SK-N-MC (cell line): ENCODE data around the gene P4HA2.

Source experiments
- DNase-seq: peaks from one replicate; pipeline ENCODE4 v3.0.0-alpha.2; 2011; ENCODE audit warnings: low read depth, low spot score
- H3K27ac ChIP-seq: fragments of 200-600 bp; sonication (generic); 2 replicates; pipeline ENCODE4 v1.5.1; 2016; ENCODE audit warnings: mixed run types
- H3K36me3 ChIP-seq: fragments of 200-600 bp; sonication (generic); 2 replicates; pipeline ENCODE4 v1.6.1; 2017; ENCODE audit warnings: antibody characterized with exemption, low read length, mixed read lengths; ENCODE audit not compliant: insufficient read depth
- H3K4me3 ChIP-seq: fragments of 200-600 bp; sonication (generic); 2 replicates; pipeline ENCODE4 v1.5.1; 2016
- H3K9ac ChIP-seq: fragments of 200-600 bp; sonication (generic); 2 replicates; pipeline ENCODE4 v1.8.0; 2017; ENCODE audit warnings: mixed run types, mixed read lengths; ENCODE audit not compliant: insufficient read length
- H3K9me3 ChIP-seq: fragments of 200-600 bp; sonication (generic); 2 replicates; pipeline ENCODE4 v1.6.1; 2017; ENCODE audit warnings: low read depth, mild to moderate bottlenecking, antibody characterized with exemption, low read length, moderate library complexity, mixed read lengths
- EZH2 ChIP-seq: fragments of 200-600 bp; sonication (generic); IDR thresholded peaks from one replicate; pipeline ENCODE4 v1.6.1; 2017; ENCODE audit warnings: antibody characterized with exemption
- FOXP2 ChIP-seq: optimal IDR thresholded peaks from 2 replicates; pipeline ENCODE3; 2011; ENCODE audit warnings: mild to moderate bottlenecking, moderate library complexity; ENCODE audit not compliant: insufficient read depth; ENCODE audit errors: extremely low read length, control extremely low read depth
- POLR2AphosphoS5 ChIP-seq: IDR thresholded peaks from 2 replicates; pipeline ENCODE4 v1.6.1; 2012; ENCODE audit warnings: mild to moderate bottlenecking, low read depth, low read length, borderline replicate concordance

The P4HA2 gene

GRCh38 chr5:132253452-132254320, 26.0 kb upstream of the P4HA2 start:
- no peak for TF ChIP-seq EZH2
- Histone ChIP-seq H3K27ac (no peak overlapping the region), H3K36me3 (no peaks in the 10 kb centered on the region), H3K9ac (no peak overlapping the region), H3K4me3 (no peak overlapping the region), H3K9me3 (no peaks in the 10 kb centered on the region)
- DNase-seq, result no peak

- no peak overlapping the region for H3K4me3 ChIP-seq
- no peaks in the 10 kb centered on the region for H3K36me3 ChIP-seq
- no peak overlapping the region for H3K9ac ChIP-seq
- no peak for TF ChIP-seq POLR2AphosphoS5
- TF ChIP-seq EZH2, result no peak
- TF ChIP-seq FOXP2, result no peak
- no peak for DNase-seq
- H3K27ac ChIP-seq, result no peak overlapping the region
- no peaks in the 10 kb centered on the region for H3K9me3 ChIP-seq
Observed at GRCh38 chr5:132253008-132253441, 25.4 kb upstream of the P4HA2 start.

- DNase-seq, result no peak
- Histone ChIP-seq H3K27ac (no peak overlapping the region), H3K9ac (no peak overlapping the region), H3K9me3 (no peaks in the 10 kb centered on the region), H3K36me3 (no peaks in the 10 kb centered on the region), H3K4me3 (no peak overlapping the region)
- TF ChIP-seq FOXP2, result no peak
- TF ChIP-seq POLR2AphosphoS5, result no peak
- TF ChIP-seq EZH2, result no peak
Observed at GRCh38 chr5:132251220-132251725, 23.6 kb upstream of the P4HA2 start.

GRCh38 chr5:132250547-132250946, 22.9 kb upstream of the P4HA2 start:
- no peak overlapping the region for H3K9ac ChIP-seq
- H3K27ac ChIP-seq, result no peak overlapping the region
- no peak for DNase-seq
- H3K9me3 ChIP-seq, result no peaks in the 10 kb centered on the region
- TF ChIP-seq FOXP2 (no peak), EZH2 (no peak), POLR2AphosphoS5 (no peak)
- H3K36me3 ChIP-seq, result no peaks in the 10 kb centered on the region
- H3K4me3 ChIP-seq, result no peak overlapping the region

GRCh38 chr5:132246806-132247205, 19.2 kb upstream of the P4HA2 start:
- H3K4me3 ChIP-seq, result no peak overlapping the region
- H3K9me3 ChIP-seq, result no peaks in the 10 kb centered on the region
- TF ChIP-seq EZH2, result no peak
- TF ChIP-seq FOXP2, result no peak
- TF ChIP-seq POLR2AphosphoS5, result no peak
- DNase-seq, result no peak
- H3K36me3 ChIP-seq, result no peaks in the 10 kb centered on the region
- no peak overlapping the region for H3K9ac ChIP-seq
- no peak overlapping the region for H3K27ac ChIP-seq

GRCh38 chr5:132245593-132245992, 17.9 kb upstream of the P4HA2 start:
- Histone ChIP-seq H3K9me3 (no peaks in the 10 kb centered on the region), H3K36me3 (no peaks in the 10 kb centered on the region), H3K9ac (no peak overlapping the region), H3K4me3 (no peak overlapping the region), H3K27ac (no peak overlapping the region)
- DNase-seq, result no peak
- TF ChIP-seq EZH2, result no peak
- TF ChIP-seq FOXP2, result no peak
- no peak for TF ChIP-seq POLR2AphosphoS5

GRCh38 chr5:132243366-132243977, 15.8 kb upstream of the P4HA2 start:
- Histone ChIP-seq H3K36me3 (no peaks in the 10 kb centered on the region), H3K4me3 (no peak overlapping the region), H3K9me3 (no peaks in the 10 kb centered on the region), H3K27ac (no peak overlapping the region), H3K9ac (no peak overlapping the region)
- TF ChIP-seq POLR2AphosphoS5 (no peak), EZH2 (no peak), FOXP2 (no peak)
- DNase-seq, result no peak

GRCh38 chr5:132239776-132240175, 12.1 kb upstream of the P4HA2 start:
- no peak overlapping the region for H3K4me3 ChIP-seq
- H3K9ac ChIP-seq, result no peak overlapping the region
- no peaks in the 10 kb centered on the region for H3K9me3 ChIP-seq
- no peak for DNase-seq
- H3K36me3 ChIP-seq, result no peaks in the 10 kb centered on the region
- no peak overlapping the region for H3K27ac ChIP-seq
- TF ChIP-seq POLR2AphosphoS5 (no peak), EZH2 (no peak), FOXP2 (no peak)

GRCh38 chr5:132238901-132239500, 11.3 kb upstream of the P4HA2 start:
- H3K9me3 ChIP-seq, result no peaks in the 10 kb centered on the region
- H3K9ac ChIP-seq, result no peak overlapping the region
- no peak overlapping the region for H3K4me3 ChIP-seq
- no peaks in the 10 kb centered on the region for H3K36me3 ChIP-seq
- TF ChIP-seq FOXP2, result no peak
- no peak for TF ChIP-seq EZH2
- no peak for TF ChIP-seq POLR2AphosphoS5
- no peak overlapping the region for H3K27ac ChIP-seq
- DNase-seq, result no peak
